Measurements from ENCODE around the gene BPI.

DNA sequence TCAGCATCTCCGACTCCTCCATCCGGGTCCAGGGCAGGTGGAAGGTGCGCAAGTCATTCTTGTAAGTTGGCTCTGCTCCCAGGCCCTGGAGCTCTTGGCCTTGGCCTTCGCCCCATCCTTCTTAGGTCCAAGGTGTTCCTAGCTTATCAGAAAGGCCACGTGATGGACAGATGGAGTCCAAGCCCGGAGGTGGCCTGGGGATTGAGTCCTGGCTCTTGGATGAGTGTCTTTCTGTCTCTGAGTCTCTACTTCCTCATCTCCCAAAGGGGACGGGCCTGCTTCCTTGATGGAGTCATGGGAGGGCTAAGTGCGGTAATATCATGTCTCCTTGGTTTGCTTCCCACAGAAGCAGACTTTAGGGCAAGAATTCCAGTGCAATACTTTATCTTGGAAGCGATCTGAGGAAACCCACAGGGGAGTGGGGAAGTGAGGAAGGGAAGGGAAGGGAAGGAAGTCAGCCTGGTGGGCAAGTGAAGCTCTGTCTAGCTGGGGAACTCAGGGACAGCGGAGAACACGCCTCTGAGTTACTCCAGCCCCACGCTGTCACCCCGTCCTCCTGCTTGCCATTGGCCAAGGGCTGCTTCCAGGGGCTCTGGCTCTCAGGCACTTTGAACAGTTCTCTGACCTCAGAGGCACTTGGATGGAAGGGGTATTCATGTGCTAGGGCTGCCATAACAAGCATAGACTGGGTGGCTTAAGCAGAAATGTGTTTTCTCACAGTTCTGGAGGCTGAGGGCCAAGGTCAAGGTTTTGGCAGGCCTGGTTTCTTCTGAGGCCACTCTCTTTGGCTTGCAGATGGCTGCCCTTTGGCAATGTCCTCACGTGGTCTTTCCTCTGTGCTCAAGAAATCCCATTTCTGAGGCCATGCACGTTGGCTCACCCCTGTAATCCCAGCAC, 47.2 kb downstream of the BPI start:
- TF ChIP-seq, protein P1, sequence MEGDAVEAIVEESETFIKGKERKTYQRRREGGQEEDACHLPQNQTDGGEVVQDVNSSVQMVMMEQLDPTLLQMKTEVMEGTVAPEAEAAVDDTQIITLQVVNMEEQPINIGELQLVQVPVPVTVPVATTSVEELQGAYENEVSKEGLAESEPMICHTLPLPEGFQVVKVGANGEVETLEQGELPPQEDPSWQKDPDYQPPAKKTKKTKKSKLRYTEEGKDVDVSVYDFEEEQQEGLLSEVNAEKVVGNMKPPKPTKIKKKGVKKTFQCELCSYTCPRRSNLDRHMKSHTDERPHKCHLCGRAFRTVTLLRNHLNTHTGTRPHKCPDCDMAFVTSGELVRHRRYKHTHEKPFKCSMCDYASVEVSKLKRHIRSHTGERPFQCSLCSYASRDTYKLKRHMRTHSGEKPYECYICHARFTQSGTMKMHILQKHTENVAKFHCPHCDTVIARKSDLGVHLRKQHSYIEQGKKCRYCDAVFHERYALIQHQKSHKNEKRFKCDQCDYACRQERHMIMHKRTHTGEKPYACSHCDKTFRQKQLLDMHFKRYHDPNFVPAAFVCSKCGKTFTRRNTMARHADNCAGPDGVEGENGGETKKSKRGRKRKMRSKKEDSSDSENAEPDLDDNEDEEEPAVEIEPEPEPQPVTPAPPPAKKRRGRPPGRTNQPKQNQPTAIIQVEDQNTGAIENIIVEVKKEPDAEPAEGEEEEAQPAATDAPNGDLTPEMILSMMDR (IDR thresholded peaks at IDR 0.05): no peak
- no peak for TF ChIP-seq POLR2A (IDR thresholded peaks at IDR 0.05)
